CMK (cell line): ENCODE data around the gene FXYD5.
"Not testable (repeated sequence)": the region's sequence is repeated elsewhere in the genome, so short reads cannot be mapped to it uniquely, and the experiment has no call there.

Experiments
- DNase-seq: peaks from one replicate; pipeline ENCODE4 v3.0.0-alpha.2; 2010; ENCODE audit warnings: low read depth

Gene FXYD5

DNA sequence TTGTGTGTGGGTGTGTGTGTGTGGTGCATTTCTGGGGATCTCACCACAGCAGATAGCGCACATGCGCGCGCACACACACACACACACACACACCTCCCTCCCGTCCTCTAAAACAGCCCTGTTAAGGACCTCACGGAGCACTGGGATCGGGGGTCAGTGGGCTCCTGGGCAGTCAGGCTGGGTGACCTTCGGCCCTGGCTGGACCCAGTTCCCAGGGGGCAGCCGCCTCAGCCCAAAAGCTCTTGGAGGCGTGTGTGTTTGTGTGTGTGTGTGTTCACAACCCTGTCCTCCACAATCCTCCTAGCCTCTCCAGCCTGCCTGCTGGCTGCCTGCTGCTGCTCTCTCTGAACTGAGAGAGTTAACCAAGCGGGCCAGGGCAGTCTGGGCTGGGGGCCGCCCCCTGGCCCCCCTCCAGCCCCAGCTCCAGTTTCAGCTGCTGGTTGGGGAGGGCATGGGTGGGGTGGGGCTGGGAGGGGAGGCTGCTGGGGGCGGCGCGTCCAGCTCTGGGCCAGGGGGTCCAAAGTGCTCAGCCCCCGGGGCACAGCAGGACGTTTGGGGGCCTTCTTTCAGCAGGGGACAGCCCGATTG, 16.1 kb upstream of the FXYD5 start, which contains the start of gene FXYD1:
TSS of gene FXYD1 (plus strand) at position 520 of the 588 bp plus-strand sequence. CDS start 1,256 bp downstream, outside the sequence.
- no peak for DNase-seq

GRCh38 chr19:35140207-35140961, 14.2 kb upstream of the FXYD5 start:
- DNase-seq = no peak

DNA sequence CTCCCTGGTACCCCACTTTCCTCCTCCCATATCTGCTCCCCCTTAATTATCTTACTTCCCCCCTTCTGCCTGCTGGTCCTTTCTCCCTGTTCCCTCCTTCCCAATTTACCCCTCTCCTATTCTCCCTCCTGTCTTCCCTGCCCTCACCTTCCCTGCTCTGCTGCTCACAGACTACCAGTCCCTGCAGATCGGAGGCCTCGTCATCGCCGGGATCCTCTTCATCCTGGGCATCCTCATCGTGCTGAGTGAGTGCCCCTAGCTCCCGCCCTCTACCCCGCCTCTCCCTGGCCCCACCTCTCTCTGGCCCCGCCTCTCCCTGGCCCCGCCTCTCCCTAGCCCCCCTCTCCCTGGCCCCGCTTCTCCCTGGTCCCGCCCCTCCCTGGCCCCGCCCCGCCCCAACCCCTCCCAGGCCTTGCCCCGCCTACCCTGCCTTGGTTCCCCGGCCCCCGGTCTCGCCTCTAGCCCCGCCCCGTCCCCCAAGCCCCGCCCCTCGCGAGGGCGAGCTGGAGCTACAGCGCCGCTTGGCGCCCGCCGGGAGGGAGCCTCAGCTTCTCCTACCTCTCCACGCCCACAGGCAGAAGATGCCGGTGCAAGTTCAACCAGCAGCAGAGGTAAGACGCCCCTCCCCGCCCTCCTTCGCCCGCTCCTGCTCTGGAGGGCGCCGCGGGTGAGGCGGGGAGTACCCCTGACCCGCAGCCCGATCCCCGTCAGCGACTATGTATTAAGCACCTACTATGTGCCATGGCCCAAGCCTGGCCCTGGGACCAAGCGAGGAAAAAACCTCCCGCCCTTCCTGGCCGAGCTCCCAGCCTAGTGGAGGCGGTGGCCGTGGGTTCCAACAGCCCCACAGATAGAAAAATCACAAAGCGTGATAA, 13.3 kb upstream of the FXYD5 start:
- DNase-seq = peak; percentile 80

DNA sequence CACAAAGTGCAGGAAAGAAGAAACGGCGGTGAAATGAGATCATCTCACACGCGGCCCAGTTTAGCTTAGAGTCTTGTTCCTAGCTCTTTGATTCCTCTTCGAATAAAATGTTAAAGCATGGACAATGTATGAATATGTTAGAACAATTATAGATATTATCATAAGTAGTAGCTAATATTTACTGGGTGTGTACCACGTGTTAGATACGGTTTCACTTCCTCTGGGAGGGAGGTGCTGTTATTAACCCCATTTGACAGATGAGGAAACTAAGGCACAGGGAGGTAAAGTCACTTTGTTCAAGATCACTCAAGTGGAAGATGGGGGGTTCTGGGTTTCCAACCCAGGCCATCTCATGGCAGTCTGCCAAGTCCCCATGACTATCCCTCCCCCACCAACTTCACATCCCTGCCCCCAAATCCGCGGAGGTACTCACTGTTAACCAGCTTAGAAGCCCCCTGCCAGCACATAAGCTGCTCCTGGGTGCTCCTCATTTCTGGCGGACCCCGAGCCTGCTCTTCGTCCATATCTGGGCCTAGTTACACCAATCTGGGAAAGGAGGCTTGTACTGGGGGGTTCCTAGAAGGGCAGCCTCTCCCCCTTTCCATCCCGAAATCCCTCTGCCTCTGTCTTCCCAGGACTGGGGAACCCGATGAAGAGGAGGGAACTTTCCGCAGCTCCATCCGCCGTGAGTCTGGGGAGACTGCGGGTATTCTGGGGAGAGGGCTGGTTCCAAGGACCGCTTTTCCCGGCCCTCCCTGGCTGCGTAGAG, 12.5 kb upstream of the FXYD5 start:
- DNase-seq = no peak

- DNase-seq = no peak
Measured at GRCh38 chr19:35142606-35143230, 11.8 kb upstream of the FXYD5 start.

- DNase-seq = no peak
Measured at GRCh38 chr19:35143231-35143715, 11.3 kb upstream of the FXYD5 start, which contains the start of gene FXYD7. Gene FXYD7, plus strand, starts transcription at chr19:35143255. Its CDS starts 79 bp downstream, at chr19:35143334.

- DNase-seq = no peak
Measured at GRCh38 chr19:35143818-35144217, 10.7 kb upstream of the FXYD5 start.

GRCh38 chr19:35144259-35144599, 10.3 kb upstream of the FXYD5 start:
- no peak for DNase-seq

DNA sequence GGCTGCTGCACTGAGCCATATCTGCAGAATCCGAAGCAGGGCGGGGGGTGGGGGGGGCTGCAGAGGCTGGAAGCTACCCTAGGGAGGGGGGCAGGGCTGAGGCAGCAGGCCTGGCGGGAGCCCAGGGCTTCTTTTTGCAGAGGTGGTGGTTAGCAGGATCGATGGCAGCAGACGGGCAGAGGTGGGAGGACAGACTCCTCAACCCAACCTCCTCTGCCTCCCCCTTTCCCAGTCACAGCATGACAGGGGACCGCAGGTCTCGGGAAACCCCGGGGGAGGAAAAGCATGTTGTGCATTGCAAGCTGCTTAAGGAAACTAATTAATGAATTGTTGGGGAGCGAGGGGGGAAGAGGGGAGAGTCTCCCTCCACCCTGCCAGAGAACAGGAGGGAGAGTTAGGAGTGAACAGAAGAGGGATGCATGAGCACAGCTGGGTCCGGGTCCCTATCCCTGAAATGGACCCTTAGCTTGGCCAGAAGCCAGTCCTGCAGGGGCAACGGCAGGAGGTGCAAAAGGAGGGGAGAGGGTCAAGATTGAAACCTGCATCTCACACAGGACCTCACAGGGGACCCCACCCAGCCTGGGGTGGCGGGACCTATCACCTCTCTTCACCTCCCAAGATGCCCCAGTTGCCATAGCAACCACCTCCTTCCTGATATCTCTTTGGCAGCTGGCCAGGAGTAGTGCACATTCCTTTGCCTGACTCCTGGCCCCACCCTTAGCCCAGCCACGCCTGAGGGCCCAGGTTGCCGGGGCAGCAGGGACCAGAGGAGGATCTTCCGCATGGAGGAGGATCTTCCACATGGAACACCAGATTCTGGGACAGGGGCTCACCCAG, 9.7 kb upstream of the FXYD5 start:
- DNase-seq = no peak

- no peak for DNase-seq
Measured at GRCh38 chr19:35146746-35147459, 7.6 kb upstream of the FXYD5 start.

DNA sequence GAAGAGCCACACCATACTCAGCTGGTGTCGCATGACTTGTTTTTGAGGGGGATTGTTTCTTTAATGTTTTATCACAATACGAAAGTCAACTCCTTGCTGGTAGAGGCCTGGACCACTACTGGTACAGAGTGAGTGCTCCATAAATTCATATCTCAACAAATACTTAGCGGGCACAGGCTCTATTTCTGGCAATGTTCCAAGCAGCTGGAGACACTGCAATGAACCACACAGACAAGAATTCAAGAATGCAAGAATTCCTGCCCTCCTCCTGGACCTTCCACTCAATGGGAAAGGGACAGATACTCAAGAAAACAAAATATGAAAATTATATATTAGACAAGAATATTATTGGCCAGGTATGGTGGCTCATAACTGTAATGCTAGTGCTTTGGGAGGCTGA, 5.1 kb upstream of the FXYD5 start:
- no peak for DNase-seq

GRCh38 chr19:35150445-35150844, 4.1 kb upstream of the FXYD5 start:
- DNase-seq = no peak

DNA sequence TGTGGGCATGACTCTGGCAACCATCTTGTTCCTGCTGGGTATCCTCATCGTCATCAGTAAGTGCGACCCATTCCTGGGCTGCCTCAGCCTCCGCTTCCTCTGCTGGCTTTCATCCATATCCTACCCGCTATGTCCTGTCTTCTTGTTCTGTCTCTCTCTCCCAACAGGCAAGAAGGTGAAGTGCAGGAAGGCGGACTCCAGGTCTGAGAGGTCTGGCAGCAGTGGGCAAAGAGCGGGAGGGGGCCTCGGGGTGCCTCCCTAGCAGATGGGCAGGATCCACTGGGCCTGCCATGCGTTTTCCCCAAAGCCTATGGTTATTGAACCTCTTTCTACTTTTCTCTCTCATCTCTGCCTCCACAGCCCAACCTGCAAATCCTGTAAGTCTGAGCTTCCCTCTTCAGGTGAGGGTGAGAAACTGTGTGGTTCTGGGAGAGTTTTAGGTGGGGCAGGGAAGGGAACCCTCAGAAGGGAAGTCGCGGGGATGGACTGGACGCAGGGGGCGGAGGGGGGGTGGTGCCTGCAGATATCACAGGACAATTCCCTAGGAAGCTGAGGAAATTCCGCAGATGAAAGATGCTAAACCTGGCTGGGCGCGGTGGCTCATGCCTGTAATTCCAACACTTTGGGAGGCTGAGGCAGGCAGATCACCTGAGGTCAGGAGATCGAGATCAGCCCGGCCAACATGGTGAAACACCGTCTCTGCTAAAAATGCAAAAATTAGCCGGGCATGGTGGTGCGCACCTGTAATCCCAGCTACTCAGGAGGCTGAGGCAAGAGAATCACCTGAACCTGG, 3.1 kb upstream of the FXYD5 start:
- no peak for DNase-seq

GRCh38 chr19:35153129-35153522, 1.4 kb upstream of the FXYD5 start:
- not testable (repeated sequence) for DNase-seq

GRCh38 chr19:35153701-35154524, 622 bp upstream of the FXYD5 start:
- DNase-seq = no peak

GRCh38 chr19:35155441-35155840, 906 bp downstream of the FXYD5 start:
- DNase-seq = no peak

DNA sequence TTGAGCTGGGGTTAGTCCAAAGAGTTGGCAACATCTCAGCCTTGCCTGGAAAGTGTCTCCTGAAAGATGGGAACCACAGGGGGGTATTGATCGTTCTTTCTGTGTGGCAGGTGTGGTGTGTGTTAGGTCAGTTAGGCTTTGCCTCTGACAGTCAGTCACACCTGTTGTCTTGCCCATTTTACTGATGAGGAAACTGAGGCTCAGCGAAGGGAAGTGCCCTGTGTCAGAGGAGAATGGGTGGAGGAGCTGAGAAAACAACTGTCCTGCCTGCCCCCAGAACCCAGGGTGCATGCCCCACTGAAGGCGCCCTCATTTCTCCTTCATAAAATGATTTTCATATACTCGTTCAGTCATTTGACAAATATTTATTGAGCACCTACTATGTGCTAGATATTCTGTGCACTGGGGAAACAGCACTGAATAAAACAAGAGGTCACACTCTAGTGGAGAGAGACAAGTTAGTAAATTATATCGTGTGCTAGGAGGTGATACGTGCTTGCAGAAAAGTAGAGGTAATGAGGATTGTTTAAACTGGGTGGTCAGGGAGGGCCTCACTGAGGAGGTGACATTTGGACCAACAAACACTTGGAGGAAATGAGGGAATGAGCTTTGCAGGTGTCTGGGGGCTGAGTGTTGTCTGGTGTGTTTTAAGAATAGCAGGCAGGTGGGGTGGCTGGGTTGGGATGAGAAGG, 1.6 kb downstream of the FXYD5 start:
- DNase-seq = no peak

DNA sequence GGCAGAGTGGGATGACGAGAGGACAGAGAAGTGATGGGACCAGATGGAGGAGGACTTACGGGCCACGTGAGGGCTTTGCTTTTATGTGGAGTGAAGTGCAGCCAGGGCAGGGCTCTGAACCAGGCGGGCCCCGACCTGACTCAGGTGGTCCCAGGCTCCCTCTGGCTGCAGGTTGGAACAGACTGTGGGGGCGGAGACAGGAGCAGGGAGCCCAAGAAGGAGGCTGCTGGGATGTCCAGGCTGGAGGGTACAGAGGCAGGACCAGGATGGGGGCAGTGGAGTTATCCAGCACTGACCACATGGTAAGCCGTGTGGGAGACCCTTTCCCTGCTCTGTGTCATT, 2.1 kb downstream of the FXYD5 start:
- DNase-seq = no peak
